ENCODE results near the gene PRM1.

Gene PRM1

DNA sequence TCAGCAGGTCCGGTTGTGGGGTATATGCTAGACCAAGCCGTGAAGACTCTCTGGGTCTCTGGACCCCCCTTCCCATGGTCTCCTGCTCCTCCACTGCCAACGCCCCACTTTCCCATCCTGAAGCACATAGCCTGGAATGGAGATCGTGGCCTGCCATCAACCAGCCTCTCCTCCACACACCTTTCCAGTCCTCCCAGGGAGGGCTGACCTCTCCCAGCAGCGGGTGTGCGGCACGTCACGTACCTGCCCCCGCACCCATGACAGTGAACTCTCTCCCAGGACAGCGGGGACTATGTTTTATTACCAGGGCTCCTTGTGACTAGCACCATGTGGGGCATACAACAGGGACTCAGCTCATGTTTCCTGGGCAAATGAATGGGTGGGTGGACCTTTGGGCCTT is 9.5 kb downstream of the PRM1 start:
- DNase-seq: no peak

GRCh38 chr16:11270602-11271162 is 10.4 kb downstream of the PRM1 start:
- DNase-seq: no peak

DNA sequence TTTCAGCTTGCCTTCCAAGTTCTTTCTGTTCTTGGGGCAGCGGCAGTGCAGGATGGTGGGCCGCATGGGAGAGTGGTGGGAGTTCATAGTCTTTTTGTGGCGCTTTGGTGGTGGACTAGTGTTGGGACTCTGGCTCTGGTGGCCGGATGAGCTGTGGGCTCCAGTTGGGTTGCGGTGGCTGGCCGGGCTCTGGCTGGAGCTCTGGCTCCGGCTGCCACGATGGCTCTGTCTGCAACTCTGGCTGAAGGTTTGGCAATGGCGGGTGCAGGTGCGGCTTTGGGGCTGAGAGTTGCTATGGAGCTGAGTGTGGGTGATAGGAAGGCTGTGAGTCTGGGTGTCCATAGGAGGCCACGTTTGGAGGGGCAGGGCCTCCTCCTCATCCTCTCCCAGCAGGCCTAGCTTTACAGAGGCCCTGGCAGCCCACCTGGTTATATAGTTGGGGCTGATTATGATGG is 12.2 kb downstream of the PRM1 start, which contains the start of gene TNP2:
Gene TNP2 (minus strand): TSS at position 405 of the 455 bp plus-strand sequence. CDS start 63 bp downstream, at position 342.
- DNase-seq: peak in 1 of 4 experiments; percentile 0

- no peak for DNase-seq
Measured at GRCh38 chr16:11265124-11265523, 16.0 kb downstream of the PRM1 start.

DNA sequence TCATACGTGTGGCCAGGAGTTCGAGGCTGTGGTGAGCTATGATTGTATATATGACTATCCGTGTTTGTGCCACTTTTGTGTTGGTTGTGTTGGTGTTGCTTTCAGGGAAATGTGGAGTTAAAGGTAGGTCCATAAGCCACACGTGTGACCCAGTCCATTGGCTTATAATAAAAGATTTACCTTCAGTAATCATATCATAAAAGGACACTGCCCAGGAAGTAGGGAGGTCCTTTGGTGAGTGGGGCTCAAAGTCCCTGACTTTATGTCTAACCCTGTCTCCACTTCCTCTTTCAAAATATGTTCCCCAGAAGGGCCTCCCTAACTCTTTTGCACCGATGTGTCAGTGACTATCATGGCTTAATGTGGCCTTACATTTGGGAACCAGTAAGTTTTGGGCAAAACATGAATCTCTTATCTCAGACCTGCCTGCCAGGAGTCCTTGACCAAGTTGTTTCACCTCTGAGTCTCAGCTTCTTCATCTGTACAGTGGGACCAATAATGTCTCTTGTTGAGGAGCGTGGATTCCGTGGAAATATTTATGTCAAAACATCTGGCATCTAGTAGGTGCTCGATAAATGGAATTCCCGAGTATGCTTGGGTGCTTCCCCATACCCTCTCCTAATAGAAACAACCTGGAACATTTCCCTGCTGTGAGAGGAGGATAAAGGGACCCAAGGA is 16.8 kb downstream of the PRM1 start:
- DNase-seq: peak in 3 of 4 experiments; percentile 24 to 41 (median 40)

GRCh38 chr16:11263737-11264136 is 17.4 kb downstream of the PRM1 start:
- peak in 1 of 4 experiments; percentile 1 for DNase-seq

- DNase-seq: no peak
Measured at GRCh38 chr16:11262915-11263314, 18.2 kb downstream of the PRM1 start.

DNA sequence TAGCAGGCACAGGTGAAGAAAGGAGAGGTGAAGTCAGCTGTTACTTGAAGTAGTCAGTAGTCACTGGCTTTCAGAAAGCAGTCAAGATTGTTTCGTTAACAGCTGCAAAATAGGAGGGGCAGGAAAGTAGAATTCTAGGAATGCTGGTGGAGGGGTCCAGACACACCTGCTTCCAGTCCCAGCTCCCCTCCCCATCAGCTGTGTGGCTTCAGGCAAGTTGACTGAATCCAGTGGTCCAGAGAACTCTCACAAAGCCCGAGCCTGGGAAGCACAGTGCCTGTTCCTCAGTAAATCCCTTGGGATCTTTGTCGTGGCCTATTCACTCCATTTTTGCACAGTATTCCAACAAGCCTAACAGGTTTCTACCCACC is 20.5 kb downstream of the PRM1 start:
- no peak for DNase-seq

GRCh38 chr16:11259655-11260595 is 21.2 kb downstream of the PRM1 start:
- no peak for DNase-seq

GRCh38 chr16:11258553-11259492 is 22.3 kb downstream of the PRM1 start:
- DNase-seq: no peak

GRCh38 chr16:11257131-11257938 is 23.8 kb downstream of the PRM1 start:
- peak; percentile 79 to 88 (median 84) for DNase-seq

DNA sequence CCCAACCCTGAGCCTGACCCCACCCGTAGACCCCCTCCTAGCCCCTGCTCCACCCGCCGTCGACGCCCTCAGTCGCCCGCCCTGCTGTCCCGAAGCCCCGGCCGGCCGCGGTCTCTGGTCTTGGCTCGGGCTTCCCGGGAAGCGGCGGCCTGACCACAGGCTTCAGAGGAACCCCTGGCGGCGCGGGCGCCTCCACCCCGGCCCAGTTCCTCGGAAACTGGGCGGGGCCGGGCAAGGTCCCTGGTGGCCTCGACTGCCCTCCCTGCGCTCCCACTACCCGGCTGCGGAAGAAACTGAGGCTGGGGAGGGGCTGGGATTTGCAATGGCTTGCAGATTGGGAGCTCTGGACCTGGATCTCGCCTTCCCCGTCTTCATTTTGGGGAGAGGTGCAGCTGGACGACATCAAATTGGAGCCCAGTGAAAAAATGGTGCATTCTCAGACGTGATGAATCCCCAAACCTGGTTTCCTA is 24.4 kb downstream of the PRM1 start:
- DNase-seq: peak; percentile 52 to 84 (median 68)

- peak; percentile 87 to 96 (median 93) for DNase-seq
Measured at GRCh38 chr16:11255737-11256660, 25.1 kb downstream of the PRM1 start, which contains the start of gene SOCS1. SOCS1 (minus strand) TSS chr16:11256204; CDS start chr16:11255478, 726 bp downstream.

GRCh38 chr16:11254913-11255736 is 26.0 kb downstream of the PRM1 start:
- DNase-seq: peak; percentile 28 to 69 (median 45)

DNA sequence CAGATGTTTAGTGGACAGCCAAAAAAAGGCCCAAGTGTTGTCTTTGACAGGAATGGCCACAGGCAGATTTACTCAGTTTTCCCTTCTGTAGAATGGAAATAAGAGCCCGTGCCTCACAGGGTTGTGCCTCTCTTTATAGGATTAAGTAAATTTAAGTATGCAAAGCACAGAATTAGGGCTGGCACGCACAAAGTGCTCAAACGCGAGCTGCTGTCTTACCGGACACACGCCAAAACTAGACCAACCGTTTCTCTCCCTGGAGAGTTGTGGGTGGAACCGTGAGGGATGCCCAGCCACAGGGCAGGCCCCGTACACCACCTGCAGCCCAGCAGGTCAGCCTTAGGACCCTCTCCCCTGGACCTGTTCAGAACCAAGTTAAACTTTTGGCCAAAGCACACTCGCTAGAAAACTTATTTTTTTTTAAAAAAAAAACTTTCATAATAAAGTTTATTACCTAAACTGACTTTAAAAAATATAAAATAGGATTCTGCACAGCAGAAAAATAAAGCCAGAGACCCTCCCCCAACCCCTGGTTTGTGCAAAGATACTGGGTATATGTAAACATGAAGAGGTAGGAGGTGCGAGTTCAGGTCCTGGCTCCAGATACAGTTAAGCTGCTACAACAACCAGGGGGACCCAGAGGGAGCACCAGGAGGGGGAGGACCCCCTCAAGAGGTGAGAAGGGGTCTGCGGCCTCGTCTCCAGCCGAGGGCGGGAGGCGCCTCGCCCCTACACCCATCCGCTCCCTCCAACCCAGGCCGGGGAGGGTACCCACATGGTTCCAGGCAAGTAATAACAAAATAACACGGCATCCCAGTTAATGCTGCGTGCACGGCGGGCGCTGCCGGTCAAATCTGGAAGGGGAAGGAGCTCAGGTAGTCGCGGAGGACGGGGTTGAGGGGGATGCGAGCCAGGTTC is 26.9 kb downstream of the PRM1 start:
- DNase-seq: no peak

DNA sequence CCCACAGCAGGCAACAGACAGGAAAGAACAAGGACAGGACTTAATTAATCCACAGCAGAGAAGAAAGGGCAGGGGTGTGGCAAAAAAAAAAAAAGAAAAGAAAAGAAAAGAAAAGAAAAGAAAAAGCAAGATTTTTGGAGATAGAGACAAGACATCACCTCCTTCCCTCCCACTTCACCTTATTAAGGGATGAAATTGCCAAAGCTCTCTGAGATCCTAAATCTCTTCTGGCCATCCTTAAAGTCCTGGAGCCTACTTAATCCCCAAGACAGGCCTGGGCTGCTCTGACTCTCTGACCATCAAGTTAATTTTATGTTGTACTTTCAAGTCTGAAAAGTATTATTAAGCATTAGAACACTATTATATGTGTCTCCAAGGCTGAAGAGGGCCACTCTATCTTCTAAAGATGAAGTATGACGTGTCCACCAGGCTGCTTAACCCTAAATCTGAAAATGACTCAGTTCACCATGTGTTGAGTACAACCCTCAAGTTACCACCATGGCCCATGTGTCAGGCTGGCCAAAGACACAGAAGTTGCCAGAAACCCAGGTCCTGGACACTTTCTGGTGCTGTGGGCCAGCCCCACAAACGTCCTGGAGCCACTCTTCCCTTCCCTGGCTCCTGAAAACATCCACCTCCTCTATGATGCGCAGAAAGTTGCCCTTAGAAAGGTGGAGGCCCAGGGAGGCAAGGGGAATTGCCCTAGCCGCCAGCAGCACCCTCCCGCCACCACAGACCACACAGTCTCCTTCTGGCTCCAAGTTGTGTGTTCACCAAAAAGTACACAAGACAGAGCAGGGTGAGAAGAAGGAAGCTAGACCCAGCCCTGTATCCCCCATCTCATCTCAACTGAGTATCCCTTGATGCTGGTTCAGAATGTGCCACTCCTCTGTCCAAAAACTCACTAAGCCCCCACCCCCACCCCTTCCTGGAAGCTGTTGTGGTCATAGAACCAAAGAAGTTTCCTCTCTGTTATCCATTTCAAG is 27.8 kb downstream of the PRM1 start:
- no peak for DNase-seq

Measured in suppressor macrophage (primary cell).